Measurements from ENCODE around the gene CNOT4. TPM values are rescaled to one million over a fixed set of nuclear protein-coding genes. Genes with fewer than 3 reads are reported as not detected.
"Not testable (repeated sequence)": the region's sequence is repeated elsewhere in the genome, so short reads cannot be mapped to it uniquely, and the experiment has no call there.

CNOT4 gene
- total RNA-seq, 3 donors from 2014 or later (not counting 1 experiment from before 2014, with no cell fraction given): 40.6 to 47.1 (median 40.7) TPM

- H3K27me3 Mint-ChIP-seq (ENCODE audit: low read depth in 2 of 2): no peaks in the 10 kb centered on the region
- no peaks in the 10 kb centered on the region for H3K27me3 ChIP-seq (ENCODE audit: control insufficient read depth, insufficient read depth, low read length)
- DNase-seq: no peak
- H3K4me1 Mint-ChIP-seq: peaks cover 13 to 21% of the 10 kb centered on the region in 2 donors
- intact Hi-C loops (cut with micrococcal nuclease): no loop called here
- H3K4me3 Mint-ChIP-seq: no peak overlapping the region
- ATAC-seq: no peak
- no peaks in the 10 kb centered on the region for H3K9me3 ChIP-seq (ENCODE audit: control insufficient read depth, insufficient read depth, low read length)
- H3K4me1 ChIP-seq (ENCODE audit: control insufficient read depth, insufficient read depth, low read length): no peaks in the 10 kb centered on the region
- no peak overlapping the region for H3K4me3 ChIP-seq (ENCODE audit: low read length)
- H3K36me3 ChIP-seq (ENCODE audit: control insufficient read depth, insufficient read depth, low read length): peaks cover 6% of the 10 kb centered on the region
- H3K36me3 Mint-ChIP-seq: no peaks in the 10 kb centered on the region
- H3K27ac ChIP-seq (ENCODE audit: low read length): no peak overlapping the region
- TF ChIP-seq CTCF (IDR thresholded peaks at IDR 0.05): no peak
- H3K9me3 Mint-ChIP-seq: no peaks in the 10 kb centered on the region
- no peak overlapping the region for H3K27ac Mint-ChIP-seq
- WGBS (ENCODE audit: insufficient coverage): 97% methylated on average over 4 of the region's 4 CpGs
Observed at GRCh38 chr7:135475521-135475920, 34.4 kb downstream of the CNOT4 start.

- H3K4me1 ChIP-seq (ENCODE audit: control insufficient read depth, insufficient read depth, low read length); H3K36me3 Mint-ChIP-seq; ATAC-seq; H3K4me3 ChIP-seq (ENCODE audit: low read length); H3K36me3 ChIP-seq (ENCODE audit: control insufficient read depth, insufficient read depth, low read length); H3K9me3 ChIP-seq (ENCODE audit: control insufficient read depth, insufficient read depth, low read length); H3K4me3 Mint-ChIP-seq; H3K27me3 ChIP-seq (ENCODE audit: control insufficient read depth, insufficient read depth, low read length); DNase-seq; H3K9me3 Mint-ChIP-seq; intact Hi-C loops (cut with micrococcal nuclease); H3K27ac ChIP-seq (ENCODE audit: low read length); H3K27me3 Mint-ChIP-seq (ENCODE audit: low read depth in 2 of 2): not testable (repeated sequence)
- Mint-ChIP-seq H3K27ac (peak overlapping the region; percentile 0 to 36), H3K4me1 (peaks cover 27 to 36% of the 10 kb centered on the region in 2 donors)
- WGBS (ENCODE audit: insufficient coverage): 96% methylated on average over 3 of the region's 4 CpGs
Observed at GRCh38 chr7:135469705-135470104, 40.2 kb downstream of the CNOT4 start.

GRCh38 chr7:135467207-135467711, 42.6 kb downstream of the CNOT4 start:
- Histone ChIP-seq H3K4me3 (ENCODE audit: low read length) (no peak overlapping the region), H3K27me3 (ENCODE audit: control insufficient read depth, insufficient read depth, low read length) (no peaks in the 10 kb centered on the region), H3K9me3 (ENCODE audit: control insufficient read depth, insufficient read depth, low read length) (no peaks in the 10 kb centered on the region), H3K27ac (ENCODE audit: low read length) (no peak overlapping the region), H3K4me1 (ENCODE audit: control insufficient read depth, insufficient read depth, low read length) (peaks cover 5% of the 10 kb centered on the region), H3K36me3 (ENCODE audit: control insufficient read depth, insufficient read depth, low read length) (no peaks in the 10 kb centered on the region)
- peak overlapping the region; percentile 18 to 56 for H3K27ac Mint-ChIP-seq
- no peaks in the 10 kb centered on the region for H3K9me3 Mint-ChIP-seq
- no peaks in the 10 kb centered on the region for H3K36me3 Mint-ChIP-seq
- H3K27me3 Mint-ChIP-seq (ENCODE audit: low read depth in 2 of 2): no peaks in the 10 kb centered on the region
- peaks cover 49 to 58% of the 10 kb centered on the region in 2 donors for H3K4me1 Mint-ChIP-seq
- intact Hi-C loops (cut with micrococcal nuclease): no loop called here
- no peak overlapping the region for H3K4me3 Mint-ChIP-seq
- ATAC-seq: no peak
- WGBS (ENCODE audit: insufficient coverage): 98% methylated on average over 5 of the region's 5 CpGs
- DNase-seq: no peak
- no peak for TF ChIP-seq CTCF (IDR thresholded peaks at IDR 0.05)

GRCh38 chr7:135466442-135467206, 43.3 kb downstream of the CNOT4 start:
- no peak for TF ChIP-seq CTCF (IDR thresholded peaks at IDR 0.05)
- Mint-ChIP-seq H3K27me3 (ENCODE audit: low read depth in 2 of 2) (no peaks in the 10 kb centered on the region), H3K36me3 (no peaks in the 10 kb centered on the region), H3K27ac (peak overlapping the region in 1 of 2 donors; percentile 56), H3K4me3 (no peak overlapping the region), H3K9me3 (no peaks in the 10 kb centered on the region), H3K4me1 (peaks cover 52 to 59% of the 10 kb centered on the region in 2 donors)
- intact Hi-C loops (cut with micrococcal nuclease): no loop called here
- Histone ChIP-seq H3K4me3 (ENCODE audit: low read length) (no peak overlapping the region), H3K36me3 (ENCODE audit: control insufficient read depth, insufficient read depth, low read length) (no peaks in the 10 kb centered on the region), H3K27me3 (ENCODE audit: control insufficient read depth, insufficient read depth, low read length) (no peaks in the 10 kb centered on the region), H3K4me1 (ENCODE audit: control insufficient read depth, insufficient read depth, low read length) (peaks cover 5% of the 10 kb centered on the region), H3K27ac (ENCODE audit: low read length) (no peak overlapping the region), H3K9me3 (ENCODE audit: control insufficient read depth, insufficient read depth, low read length) (no peaks in the 10 kb centered on the region)
- peak in 1 of 3 donors; percentile 41 for ATAC-seq
- WGBS (ENCODE audit: insufficient coverage): 100% methylated on average over 2 of the region's 3 CpGs
- no peak for DNase-seq
